Sigmoid colon (tissue), 7 donors: Measurements from ENCODE around the gene PRCP. TPM values are rescaled to one million over a fixed set of nuclear protein-coding genes. Genes with fewer than 3 reads are reported as not detected.
A peak's percentile ranks its signal among the peaks of the same experiment; 100 is the strongest.

Experiments used
- DNase-seq: peaks from one replicate; pipeline ENCODE4 v3.0.0-alpha.2; 2019
- H3K27ac ChIP-seq, 4 donors: fragments of 200-600 bp; sonication (generic); one replicate each; pipeline ENCODE4 v1.5.1; 2016 to 2019; ENCODE audit warnings: mild to moderate bottlenecking in 1 of 4
- H3K27me3 ChIP-seq, 3 donors: fragments of 200-600 bp; sonication (generic); one replicate each; pipeline ENCODE4 v1.5.1; 2019; ENCODE audit warnings: mild to moderate bottlenecking in 1 of 3
- H3K36me3 ChIP-seq, 4 donors: fragments of 200-600 bp; sonication (generic); one replicate each; pipeline ENCODE4 v1.5.1; 2016 to 2019
- H3K4me1 ChIP-seq, 4 donors: fragments of 200-600 bp; sonication (generic); one replicate each; pipeline ENCODE4 v1.5.1; 2017 to 2019
- H3K4me3 ChIP-seq, 4 donors: fragments of 200-600 bp; sonication (generic); one replicate each; pipeline ENCODE4 v1.5.1; 2017 to 2019; ENCODE audit warnings: mild to moderate bottlenecking in 2 of 4, moderate library complexity in 1 of 4
- H3K9me3 ChIP-seq, 4 donors: fragments of 200-600 bp in 3 of 4; sonication (generic) in 3 of 4; one replicate each; pipeline versions ENCODE4 v1.5.1 to v1.6.1; 2013 to 2019
- EP300 ChIP-seq, 4 donors: sonication (generic); formaldehyde crosslinking; IDR thresholded peaks; one replicate each; pipeline ENCODE4 v1.6.1; 2017; ENCODE audit warnings: antibody characterized with exemption in 4 of 4
- POLR2A ChIP-seq, 2 donors: fragments of 450-650 bp; IDR thresholded peaks; one replicate each; pipeline ENCODE4 v1.6.1; 2016; ENCODE audit warnings: antibody characterized with exemption in 2 of 2, mild to moderate bottlenecking in 2 of 2, moderate library complexity in 2 of 2
- POLR2AphosphoS5 ChIP-seq, 4 donors: sonication (generic); formaldehyde crosslinking; IDR thresholded peaks; one replicate each; pipeline ENCODE4 v1.6.1; 2017; ENCODE audit warnings: antibody characterized with exemption in 4 of 4
- whole genome bisulfite sequencing, 2 donors: extraction: QIAGEN DNeasy Blood & Tissue Kit; methylation state at CpG; one replicate each; pipeline ENCODE4 v1.1.7; 2013; 5-methylcytosine and 5-hydroxymethylcytosine counted together
- intact Hi-C: fragments of 100-400 bp; cut with DNase I; formaldehyde crosslinking; loops from one replicate; pipeline ENCODE4 v1.15.1; 2023
- polyA plus RNA-seq, 3 donors: library from polyadenylated mRNA; stranded (reverse); fragments of 200-250 nt; gene quantifications; one replicate each; pipeline ENCODE4 v1.2.3, GENCODE V29; 2013
- total RNA-seq, 4 donors: library from RNA; depleted of rRNA; stranded (reverse); fragments of >200 nt; gene quantifications; one replicate each; pipeline ENCODE4 v1.1.0, GENCODE V29; 2016
- TF ChIP-seq, protein P1 (sequence below), 4 experiments: fragments of 450-650 bp in 3 of 4; fragments of 200-600 bp in 1 of 4; IDR thresholded peaks; one replicate each; pipeline ENCODE4 v1.5.1; 2016 to 2019; ENCODE audit warnings: antibody characterized with exemption in 4 of 4, mild to moderate bottlenecking in 3 of 4, moderate library complexity in 2 of 4
- donor health status: healthy with polysubstance abuse.
- donor health status: Bipolar disorder and iron deficiency.
- donor health status: healthy.

PRCP gene
- total and polyA plus RNA-seq, 7 donors, result 12.6 to 40.2 (median 31.1) TPM

GRCh38 chr11:82889133-82890001 is 10.9 kb downstream of the PRCP start:
- no peak for TF ChIP-seq POLR2A (IDR thresholded peaks at IDR 0.05)
- TF ChIP-seq POLR2AphosphoS5 (IDR thresholded peaks at IDR 0.05), result peak in 1 of 4 donors; percentile 8
- no peak for TF ChIP-seq EP300 (IDR thresholded peaks at IDR 0.05)
- TF ChIP-seq, protein P1, sequence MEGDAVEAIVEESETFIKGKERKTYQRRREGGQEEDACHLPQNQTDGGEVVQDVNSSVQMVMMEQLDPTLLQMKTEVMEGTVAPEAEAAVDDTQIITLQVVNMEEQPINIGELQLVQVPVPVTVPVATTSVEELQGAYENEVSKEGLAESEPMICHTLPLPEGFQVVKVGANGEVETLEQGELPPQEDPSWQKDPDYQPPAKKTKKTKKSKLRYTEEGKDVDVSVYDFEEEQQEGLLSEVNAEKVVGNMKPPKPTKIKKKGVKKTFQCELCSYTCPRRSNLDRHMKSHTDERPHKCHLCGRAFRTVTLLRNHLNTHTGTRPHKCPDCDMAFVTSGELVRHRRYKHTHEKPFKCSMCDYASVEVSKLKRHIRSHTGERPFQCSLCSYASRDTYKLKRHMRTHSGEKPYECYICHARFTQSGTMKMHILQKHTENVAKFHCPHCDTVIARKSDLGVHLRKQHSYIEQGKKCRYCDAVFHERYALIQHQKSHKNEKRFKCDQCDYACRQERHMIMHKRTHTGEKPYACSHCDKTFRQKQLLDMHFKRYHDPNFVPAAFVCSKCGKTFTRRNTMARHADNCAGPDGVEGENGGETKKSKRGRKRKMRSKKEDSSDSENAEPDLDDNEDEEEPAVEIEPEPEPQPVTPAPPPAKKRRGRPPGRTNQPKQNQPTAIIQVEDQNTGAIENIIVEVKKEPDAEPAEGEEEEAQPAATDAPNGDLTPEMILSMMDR (IDR thresholded peaks at IDR 0.05), result no peak
- Histone ChIP-seq H3K36me3 (no peaks in the 10 kb centered on the region), H3K4me3 (no peak overlapping the region), H3K4me1 (peaks cover 0 to 5% (median 0%) of the 10 kb centered on the region in 4 donors), H3K9me3 (no peaks in the 10 kb centered on the region), H3K27ac (no peak overlapping the region), H3K27me3 (no peaks in the 10 kb centered on the region)
- intact Hi-C loops, result no loop called here
- 63 to 79% methylated on average over 6 of the region's 6 CpGs for WGBS, 2 donors
- no peak for DNase-seq

DNA sequence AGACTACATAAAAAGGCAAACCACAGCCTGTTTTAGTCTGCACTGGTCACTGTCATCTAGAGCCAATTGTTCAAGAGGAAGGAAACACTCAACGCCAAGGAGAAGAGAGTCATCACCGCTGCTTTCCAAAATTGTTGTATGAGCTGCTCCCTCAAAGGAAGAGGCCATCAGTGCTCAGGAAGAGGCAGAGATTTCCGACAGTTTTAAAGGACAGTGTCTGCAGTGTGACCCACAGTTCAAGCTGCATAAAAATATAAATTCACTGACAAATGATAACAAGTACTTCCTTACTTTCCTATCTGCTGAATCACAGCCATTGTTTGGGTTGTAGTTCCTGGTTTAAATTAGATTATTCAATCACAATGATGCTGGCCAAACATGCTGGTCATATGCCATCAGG is 16.4 kb downstream of the PRCP start:
- DNase-seq, result no peak
- no peaks in the 10 kb centered on the region for H3K27me3 ChIP-seq
- TF ChIP-seq POLR2AphosphoS5 (IDR thresholded peaks at IDR 0.05) (no peak), EP300 (IDR thresholded peaks at IDR 0.05) (no peak), POLR2A (IDR thresholded peaks at IDR 0.05) (no peak)
- TF ChIP-seq, protein P1 (IDR thresholded peaks at IDR 0.05), result no peak
- 61 to 66% methylated on average over 3 of the region's 3 CpGs for WGBS, 2 donors
- no peak overlapping the region for H3K4me3 ChIP-seq
- no peaks in the 10 kb centered on the region for H3K9me3 ChIP-seq
- H3K27ac ChIP-seq, result no peak overlapping the region
- intact Hi-C loops, result no loop called here
- no peaks in the 10 kb centered on the region for H3K36me3 ChIP-seq
- no peaks in the 10 kb centered on the region for H3K4me1 ChIP-seq

GRCh38 chr11:82874646-82875523 is 25.3 kb downstream of the PRCP start:
- WGBS, 2 donors, result 93 to 94% methylated on average over 4 of the region's 4 CpGs
- no peak for DNase-seq
- intact Hi-C loops, result no loop called here
- TF ChIP-seq EP300 (IDR thresholded peaks at IDR 0.05), result no peak
- no peak for TF ChIP-seq POLR2A (IDR thresholded peaks at IDR 0.05)
- TF ChIP-seq POLR2AphosphoS5 (IDR thresholded peaks at IDR 0.05), result no peak
- TF ChIP-seq, protein P1 (IDR thresholded peaks at IDR 0.05), result no peak
- Histone ChIP-seq H3K27ac (no peak overlapping the region), H3K9me3 (no peaks in the 10 kb centered on the region), H3K36me3 (no peaks in the 10 kb centered on the region), H3K4me1 (peaks cover 0 to 9% (median 3%) of the 10 kb centered on the region in 4 donors), H3K4me3 (no peak overlapping the region), H3K27me3 (no peaks in the 10 kb centered on the region)

DNA sequence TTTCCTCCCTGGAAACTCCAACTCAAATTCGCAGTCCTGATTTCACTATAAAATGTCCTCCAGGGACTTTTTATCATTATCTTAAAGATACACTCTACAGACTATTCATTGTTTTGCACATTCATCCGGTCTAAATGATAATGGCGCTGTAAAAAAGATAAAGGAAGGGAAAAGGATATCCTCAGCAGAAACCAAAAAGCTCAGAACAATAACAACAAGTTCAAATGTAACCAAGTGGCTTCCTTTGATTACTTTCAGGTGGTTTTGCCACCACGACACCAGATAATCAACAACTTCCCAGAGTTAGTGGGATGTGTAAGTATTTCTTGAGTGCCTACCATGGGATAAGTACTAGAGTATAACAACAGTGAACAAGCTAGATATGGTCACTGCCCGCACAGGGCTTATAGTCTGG is 26.3 kb downstream of the PRCP start:
- 65 to 78% methylated on average over 5 of the region's 5 CpGs for WGBS, 2 donors
- Histone ChIP-seq H3K4me3 (no peak overlapping the region), H3K27ac (no peak overlapping the region), H3K4me1 (peaks cover 0 to 16% (median 3%) of the 10 kb centered on the region in 4 donors), H3K36me3 (no peaks in the 10 kb centered on the region), H3K27me3 (no peaks in the 10 kb centered on the region), H3K9me3 (no peaks in the 10 kb centered on the region)
- no peak for DNase-seq
- no peak for TF ChIP-seq POLR2A (IDR thresholded peaks at IDR 0.05)
- TF ChIP-seq EP300 (IDR thresholded peaks at IDR 0.05), result no peak
- no peak for TF ChIP-seq POLR2AphosphoS5 (IDR thresholded peaks at IDR 0.05)
- TF ChIP-seq, protein P1 (IDR thresholded peaks at IDR 0.05), result no peak
- intact Hi-C loops, result no loop called here
